Activated effector memory CD4-positive, alpha-beta T cell treated with anti-CD3 and anti-CD28 coated beads, Interleukin-2, amount 50 U/mL, for 16 hours (primary cell): ENCODE results near the gene EIF5A.
"Not testable (repeated sequence)": the region's sequence is repeated elsewhere in the genome, so short reads cannot be mapped to it uniquely, and the experiment has no call there.

Source experiments
- DNase-seq: peaks from one replicate; pipeline ENCODE4 v3.0.0-alpha.2; 2020

The EIF5A gene

DNA sequence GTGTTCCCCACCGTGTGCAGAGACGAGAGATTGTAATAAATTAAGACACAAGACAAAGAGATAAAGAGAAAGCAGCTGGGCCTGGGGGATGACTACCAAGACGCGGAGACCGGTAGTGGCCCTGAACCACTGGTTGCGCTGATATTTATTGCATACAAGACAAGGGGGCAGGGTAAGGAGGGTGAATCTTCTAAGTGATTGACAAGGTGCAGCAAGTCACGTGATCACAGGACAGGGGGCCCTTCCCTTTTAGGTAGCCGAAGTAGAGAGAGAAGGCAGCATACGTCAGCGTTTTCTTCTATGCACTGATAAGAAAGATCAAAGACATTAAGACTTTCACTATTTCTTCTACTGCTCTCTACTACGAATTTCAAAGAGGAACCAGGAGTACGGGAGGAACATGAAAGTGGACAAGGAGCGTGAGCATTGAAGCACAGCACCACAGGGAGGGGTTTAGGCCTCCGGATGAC is 25.2 kb downstream of the EIF5A start:
- DNase-seq, result peak; percentile 78

DNA sequence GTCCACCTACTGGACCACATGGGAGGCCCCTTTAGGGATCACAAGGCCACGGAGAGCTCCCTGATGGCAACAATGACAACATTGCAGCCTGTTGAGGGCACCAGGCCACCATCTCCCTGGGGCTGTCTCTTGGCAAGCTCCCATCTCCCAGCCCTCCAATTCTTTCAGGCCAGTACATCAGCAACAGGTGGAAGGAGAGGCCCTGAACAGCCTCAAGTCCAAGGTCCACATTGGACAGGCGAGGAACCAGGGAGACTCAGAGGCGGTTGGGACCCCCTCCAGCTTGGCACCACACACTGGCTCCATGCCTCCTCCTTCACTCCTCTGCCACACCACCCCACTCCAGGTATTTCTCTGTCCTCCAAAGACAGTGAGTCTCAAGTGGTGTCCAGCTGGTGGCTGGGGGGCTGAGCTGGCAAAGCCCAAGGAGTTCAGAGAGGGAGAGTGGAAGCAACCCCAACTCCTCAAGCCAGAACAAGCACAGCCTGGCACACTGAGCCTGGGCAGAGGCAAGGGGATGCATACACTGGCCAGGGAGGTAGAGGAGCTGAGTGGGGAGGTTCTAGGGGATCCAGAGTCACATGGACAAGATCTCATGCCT is 27.6 kb downstream of the EIF5A start:
- no peak for DNase-seq

DNA sequence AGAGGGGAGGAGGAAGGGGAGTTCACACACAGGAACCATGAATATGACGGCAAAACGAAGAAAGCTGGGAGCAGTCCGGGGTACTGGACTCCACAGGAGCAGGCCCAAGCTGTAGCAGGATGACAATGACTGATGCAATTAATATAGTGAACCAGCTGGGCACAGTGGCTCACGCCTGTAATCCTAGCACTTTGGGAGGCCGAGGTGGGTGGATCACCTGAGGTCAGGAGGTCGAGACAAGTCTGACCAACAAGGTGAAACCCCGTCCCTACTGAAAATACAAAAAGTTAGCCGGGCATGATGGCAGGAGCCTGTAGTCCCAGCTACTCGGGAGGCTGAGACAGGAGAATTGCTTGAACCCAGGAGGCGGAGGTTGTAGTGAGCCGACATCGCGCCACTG is 28.3 kb downstream of the EIF5A start:
- DNase-seq, result not testable (repeated sequence)

DNA sequence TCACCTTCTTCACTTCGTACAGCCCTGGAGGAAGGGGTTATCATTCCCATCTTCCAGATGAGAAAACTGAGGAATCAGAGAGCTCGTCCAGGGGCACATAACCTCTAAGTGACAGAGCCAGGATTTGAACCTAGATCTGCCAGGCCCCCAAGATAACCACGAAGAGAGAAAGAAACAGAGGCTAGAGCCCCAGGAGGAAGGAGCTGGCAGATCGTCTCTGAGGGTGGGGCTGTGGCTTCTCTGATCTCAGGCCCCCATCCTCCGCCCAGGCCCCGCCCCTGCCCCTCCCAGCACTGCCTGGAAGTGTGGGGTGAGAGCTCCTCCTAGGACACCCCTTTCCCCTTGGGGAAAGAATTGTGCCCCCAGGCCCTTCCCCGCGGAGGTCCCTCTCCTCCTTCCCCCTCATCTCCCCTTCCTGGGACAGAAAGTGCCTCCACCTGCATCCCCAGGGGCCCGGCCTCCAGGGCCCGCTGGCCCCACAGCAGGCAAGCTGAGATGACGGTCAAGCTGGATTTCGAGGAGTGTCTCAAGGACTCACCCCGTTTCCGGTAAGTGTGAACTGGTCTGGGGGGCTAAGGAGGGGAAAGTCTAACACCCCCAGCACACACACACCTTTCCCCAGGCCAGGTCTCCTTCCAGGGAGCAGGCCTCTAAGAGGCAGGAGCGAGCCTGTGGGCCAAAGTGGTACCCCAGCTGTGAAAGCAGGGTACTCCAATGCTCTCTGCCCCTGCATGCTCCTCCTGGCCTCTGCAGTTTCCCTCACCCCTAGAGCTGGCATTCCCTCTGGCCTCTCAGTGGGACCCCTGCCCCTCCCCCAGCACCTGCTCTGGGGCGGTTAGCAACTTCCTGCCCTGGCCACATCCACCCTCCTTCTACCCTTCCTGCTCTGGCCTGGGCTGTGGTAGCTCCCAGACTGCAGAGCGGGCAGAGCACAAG is 29.1 kb downstream of the EIF5A start, which contains the start of gene ACAP1:
TSS of gene ACAP1 (plus strand) at position 290 of the 936 bp plus-strand sequence. CDS start at position 496, 206 bp downstream.
- DNase-seq, result peak; percentile 94

DNA sequence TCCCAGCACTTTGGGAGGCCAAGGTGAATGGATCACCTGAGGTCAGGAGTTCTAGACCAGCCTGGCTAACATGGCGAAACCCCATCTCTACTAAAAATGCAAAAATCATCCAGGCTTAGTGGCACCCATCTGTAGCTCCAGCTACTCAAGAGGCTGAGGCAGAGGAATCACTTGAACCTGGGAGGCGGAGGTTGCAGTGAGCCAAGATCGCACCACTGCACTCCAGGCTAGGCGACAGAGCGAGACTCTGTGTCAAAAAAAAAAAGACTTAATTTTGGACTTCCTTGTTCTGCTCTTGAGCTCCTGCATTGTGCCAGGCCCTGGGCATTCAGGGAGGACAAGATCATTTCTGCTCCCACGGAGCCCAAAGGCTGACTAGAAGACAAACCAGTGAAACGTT is 30.2 kb downstream of the EIF5A start:
- DNase-seq, result not testable (repeated sequence)

DNA sequence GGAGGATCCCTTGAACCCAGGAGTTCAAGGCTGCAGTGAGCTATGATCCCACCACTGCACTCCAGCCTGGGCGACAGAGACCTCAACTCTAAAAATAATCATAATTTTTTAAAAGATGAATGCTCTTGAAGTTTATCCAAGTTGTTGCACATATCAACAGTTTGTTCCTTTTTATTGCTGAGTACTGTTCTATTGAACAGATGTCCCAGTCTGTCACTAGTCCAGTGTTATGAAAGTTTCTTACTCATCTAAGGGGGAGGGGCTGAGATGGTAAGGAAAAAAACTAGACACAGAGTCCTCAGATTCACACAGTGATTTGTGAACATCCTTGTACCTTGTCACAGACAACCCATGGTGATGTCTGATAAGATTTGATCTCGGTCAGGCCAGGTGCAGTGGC is 32.8 kb downstream of the EIF5A start:
- DNase-seq, result no peak

DNA sequence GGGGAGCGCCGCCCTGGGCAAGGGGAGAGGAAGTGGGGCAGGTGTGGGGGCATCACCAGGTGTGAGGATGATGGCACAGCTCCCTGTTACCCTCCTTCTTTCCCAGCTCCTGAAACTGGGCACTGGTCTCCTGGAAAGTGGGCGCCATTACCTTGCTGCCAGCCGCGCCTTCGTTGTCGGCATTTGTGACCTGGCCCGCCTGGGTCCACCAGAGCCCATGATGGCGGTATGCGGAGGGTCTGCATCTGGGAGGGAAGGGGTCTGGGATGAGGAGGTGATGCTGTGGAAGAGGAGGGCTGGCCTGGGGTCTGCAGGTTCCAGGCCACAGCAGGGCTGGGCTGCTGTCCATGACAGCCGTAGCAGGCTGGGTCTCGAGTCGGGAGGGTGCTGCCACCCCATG is 34.4 kb downstream of the EIF5A start:
- DNase-seq, result no peak

DNA sequence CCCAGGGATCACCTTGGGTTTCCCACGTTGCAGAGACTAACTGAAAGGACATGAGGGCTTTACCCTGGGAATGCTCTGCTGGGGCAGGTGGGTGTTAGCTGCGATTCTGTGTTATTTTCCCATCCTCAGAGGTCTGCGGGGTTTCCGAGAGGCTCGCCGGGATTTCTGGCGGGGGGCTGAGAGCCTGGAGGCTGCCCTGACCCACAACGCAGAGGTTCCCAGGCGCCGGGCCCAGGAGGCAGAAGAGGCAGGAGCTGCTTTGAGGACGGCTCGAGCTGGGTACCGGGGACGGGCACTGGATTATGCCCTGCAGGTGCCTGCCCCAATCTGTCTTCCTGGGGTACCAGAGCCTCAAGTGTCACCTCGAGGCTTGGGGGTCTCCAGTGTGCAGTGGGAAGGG is 35.8 kb downstream of the EIF5A start:
- no peak for DNase-seq

DNA sequence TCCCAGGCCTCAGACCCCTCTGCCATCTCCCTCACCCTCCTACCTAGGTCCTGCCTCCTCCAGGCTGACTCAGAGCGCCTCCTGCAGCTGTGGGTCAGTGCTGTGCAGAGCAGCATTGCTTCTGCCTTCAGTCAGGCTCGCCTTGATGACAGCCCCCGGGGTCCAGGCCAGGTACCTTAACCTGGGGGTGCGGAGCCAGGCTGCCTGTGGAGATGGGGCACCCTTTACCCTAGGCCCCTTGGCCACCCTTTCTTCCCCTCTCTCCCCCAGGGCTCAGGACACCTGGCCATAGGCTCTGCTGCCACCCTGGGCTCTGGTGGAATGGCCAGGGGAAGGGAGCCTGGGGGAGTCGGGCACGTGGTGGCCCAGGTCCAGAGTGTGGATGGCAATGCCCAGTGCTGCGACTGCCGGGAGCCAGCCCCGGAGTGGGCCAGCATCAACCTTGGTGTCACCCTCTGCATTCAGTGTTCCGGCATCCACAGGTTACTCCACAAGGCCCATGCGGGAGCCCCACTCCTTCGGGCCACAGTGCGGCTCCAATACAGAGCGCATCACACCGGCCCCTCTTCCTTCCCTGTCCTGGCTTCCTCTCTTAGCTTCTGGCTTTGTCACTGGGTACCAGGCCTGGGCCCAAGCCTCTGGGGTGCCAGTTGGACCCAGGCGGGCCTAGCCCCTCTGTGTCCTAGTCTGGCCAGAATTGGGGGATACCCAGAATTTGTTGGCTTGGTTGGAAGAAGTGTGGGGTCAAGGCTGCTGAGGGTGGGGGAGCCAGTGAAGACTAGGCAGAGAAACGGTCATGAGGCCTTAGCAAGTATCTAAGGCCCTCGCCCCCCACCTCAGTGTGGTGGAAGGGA is 39.6 kb downstream of the EIF5A start:
- DNase-seq, result no peak

DNA sequence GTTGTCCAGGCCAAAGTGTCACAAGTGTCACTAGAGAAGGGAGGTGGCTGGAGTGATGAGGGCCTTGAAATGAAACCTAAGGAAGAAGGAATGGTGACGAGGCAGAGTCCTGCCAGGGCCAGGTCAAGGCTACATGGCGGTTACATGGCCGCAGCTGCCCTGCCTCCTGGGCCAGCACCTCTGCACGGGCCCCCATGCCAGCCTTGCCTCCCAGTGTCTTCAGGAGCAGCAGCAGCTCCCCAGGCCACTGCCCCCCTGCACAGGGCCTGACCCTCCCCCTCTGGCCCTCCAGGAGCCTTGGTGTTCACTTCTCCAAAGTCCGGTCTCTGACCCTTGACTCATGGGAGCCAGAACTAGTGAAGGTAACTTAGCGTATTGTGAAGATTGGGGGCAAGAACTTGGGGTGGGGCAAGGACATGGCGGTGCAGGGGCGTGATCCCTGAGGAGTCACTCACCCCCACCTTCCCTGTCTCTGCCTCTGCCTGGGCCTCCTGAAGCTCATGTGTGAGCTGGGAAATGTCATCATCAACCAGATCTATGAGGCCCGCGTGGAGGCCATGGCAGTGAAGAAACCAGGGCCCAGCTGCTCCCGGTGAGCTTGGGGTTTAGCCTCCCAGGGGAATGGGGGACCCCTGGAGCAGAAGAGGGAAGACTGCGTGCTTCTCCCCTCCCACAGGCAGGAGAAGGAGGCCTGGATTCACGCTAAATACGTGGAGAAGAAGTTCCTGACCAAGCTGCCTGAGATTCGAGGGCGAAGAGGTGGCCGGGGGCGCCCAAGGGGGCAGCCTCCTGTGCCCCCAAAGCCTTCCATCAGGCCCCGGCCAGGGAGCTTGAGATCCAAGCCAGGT is 40.4 kb downstream of the EIF5A start:
- no peak for DNase-seq

DNA sequence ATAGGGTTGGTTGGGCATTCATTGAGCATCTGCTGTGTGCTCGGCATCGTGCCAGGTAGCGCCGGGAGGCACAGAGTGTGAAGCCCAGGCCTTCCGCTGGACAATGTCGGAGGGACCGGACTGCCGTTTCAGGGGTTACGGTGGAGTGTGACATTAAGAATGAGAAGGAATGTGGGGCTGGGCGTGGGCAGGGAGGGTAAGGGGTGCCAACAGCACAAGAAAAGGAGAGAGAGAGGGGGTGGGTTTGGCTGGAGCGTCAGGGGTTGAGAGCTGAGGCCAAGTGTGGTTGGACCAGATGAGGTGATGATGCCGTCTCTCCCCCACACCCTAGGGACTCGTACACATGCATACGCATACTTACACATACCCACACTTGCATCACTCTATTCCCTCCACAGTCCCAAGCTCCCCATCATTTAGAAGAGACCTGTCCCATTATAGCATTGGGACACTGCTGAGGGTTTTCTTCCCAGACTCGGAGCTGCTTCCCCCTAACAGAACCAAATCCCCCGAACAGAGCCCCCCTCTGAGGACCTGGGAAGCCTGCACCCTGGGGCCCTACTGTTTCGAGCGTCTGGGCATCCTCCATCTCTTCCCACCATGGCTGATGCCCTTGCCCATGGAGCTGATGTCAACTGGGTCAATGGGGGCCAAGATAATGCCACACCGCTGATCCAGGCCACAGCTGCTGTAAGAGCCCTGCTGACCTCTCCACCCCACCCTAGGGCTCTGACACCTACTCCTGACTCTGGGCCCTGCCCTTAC is 41.2 kb downstream of the EIF5A start:
- no peak for DNase-seq

DNA sequence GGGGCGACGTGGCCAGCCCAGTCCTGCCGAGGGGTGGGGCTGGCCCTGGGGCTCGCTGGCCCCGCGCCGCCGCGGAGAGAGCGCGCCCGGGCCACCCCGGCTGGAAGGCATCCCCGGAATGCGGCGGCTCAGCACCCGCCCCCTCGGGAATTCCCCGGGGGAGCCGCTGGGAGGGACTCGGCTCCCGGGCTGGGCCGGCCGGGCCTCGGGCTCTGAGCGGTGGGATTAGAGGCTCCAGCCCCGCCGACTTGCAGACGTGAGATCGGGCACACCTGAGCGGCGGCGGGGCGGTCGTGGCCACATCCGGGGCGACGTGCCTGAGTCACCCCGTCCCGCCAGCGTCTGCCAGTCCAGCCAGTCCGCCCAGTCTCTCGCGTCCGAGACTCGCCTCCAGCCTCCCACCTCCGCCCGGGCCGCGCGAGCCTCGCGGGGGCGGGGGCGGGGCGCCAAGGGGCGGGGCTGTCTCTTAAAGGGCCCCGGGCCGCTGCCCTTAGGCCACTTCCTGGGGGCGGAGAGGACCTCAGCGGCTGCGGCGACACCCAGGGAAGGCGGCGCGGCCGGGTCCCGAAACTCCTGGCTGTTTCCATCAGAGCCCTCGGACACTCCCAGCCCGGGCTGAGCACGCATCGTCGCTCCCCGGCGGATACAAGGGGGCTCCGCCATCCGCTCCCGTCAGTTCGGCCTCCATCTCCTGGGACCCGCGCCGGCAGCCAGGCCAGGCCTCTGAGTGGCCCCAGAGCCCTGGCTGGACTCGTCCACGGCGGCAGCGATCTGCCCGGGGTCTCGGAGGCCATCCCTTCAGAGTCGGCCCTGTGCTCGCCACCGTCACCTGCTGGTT is 44.5 kb downstream of the EIF5A start, which contains the start of gene KCTD11:
TSS of gene KCTD11 (plus strand) at position 498 of the 838 bp plus-strand sequence.
- peak; percentile 90 for DNase-seq

DNA sequence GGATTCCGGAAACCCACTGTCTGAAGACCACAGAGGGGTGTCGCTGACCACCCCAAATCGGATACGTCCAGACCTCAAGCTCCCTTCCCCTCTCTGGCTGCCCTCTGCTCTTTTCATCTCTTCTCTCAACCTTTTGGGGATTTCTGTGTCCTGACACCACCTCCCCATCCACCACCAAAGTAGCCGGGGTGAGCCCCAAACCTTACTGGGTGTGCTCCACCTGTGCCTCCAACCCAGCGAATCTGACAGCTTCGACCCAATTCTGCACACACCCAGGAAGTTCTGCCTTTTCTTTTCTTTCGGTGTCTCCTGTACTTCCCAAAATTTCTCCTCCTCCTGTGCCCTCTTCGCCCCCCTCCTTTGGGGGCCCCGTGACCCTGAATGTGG is 45.1 kb downstream of the EIF5A start:
- DNase-seq, result no peak

DNA sequence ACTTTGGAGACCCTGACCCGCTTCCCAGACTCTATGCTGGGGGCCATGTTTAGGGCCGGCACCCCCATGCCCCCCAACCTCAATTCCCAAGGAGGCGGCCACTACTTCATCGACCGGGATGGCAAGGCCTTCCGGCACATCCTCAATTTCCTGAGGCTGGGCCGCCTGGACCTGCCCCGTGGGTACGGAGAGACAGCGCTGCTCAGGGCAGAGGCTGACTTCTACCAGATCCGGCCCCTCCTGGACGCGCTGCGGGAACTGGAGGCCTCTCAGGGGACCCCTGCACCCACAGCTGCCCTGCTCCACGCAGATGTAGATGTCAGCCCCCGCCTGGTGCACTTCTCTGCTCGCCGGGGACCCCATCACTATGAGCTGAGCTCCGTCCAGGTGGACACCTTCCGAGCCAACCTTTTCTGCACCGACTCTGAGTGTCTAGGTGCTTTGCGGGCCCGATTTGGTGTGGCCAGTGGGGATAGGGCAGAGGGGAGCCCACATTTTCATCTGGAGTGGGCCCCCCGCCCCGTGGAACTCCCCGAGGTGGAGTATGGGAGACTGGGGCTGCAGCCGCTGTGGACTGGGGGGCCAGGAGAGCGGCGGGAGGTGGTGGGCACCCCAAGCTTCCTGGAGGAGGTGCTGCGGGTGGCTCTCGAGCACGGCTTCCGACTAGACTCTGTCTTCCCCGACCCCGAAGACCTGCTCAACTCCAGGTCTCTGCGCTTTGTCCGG is 45.6 kb downstream of the EIF5A start:
- no peak for DNase-seq

DNA sequence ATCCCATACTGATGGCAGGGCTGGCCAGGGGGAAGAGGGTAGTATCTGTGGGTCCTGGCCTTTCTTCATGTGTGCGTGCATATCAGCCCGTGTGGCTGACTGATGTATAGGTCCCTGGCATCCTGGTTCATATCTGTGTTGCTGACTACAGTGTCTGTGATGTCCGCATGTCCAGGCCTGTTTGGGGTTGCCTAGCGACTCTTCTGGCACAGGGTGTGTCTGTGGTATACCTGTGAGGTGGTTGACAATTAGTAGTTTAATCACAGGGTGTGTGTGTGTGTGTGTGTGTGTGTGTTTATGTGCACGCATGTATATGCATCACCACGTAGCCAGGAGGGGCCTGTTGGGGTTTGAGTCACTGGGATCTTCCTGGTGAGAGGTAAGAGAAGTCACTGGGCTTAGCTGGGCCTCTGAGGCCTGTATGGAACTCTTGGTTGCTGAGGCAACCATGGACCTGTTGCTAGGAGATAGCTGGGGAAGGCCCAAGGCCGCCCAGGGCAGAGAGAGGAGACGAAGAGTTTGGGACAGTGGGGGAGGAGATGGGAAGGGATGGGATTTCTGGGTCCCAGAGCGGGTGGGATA is 46.9 kb downstream of the EIF5A start:
- no peak for DNase-seq

DNA sequence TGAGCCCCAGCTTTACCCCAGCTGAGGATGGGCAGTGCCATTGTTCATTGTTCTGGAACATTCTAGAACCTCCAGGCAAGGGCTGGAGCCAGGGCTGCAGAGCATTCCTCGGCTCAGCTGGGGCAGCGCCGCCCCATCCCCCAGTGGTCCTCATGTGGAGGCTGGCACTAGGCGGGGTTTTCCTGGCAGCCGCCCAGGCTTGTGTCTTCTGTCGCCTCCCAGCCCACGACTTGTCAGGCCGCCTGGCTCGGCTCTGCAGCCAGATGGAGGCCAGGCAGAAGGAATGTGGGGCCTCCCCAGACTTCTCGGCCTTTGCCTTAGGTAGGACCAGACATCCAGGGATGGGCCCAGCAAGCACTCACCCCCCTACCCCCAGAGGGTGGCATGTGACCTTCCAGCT is 47.6 kb downstream of the EIF5A start, which contains the start of gene TMEM95:
TSS of gene TMEM95 (plus strand) at position 104 of the 400 bp plus-strand sequence. CDS start at position 153, 49 bp downstream.
- DNase-seq, result no peak

DNA sequence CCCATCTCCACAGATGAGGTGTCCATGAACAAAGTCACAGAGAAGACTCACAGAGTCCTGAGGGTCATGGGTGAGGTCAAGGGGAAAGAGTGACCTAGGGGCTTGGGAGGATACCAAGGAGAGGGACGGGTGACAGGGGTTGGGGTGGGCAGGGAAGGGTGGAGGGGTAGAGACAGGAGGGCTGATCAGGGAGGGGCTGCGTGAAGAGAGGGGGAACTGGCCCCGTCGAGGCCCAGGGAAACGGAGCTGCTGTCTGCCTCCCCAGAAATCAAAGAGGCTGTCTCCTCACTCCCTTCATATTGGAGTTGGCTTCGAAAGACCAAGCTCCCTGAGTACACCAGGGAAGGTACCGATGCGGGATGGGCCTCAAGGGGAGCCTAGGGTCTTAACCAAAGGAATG is 48.1 kb downstream of the EIF5A start:
- no peak for DNase-seq

DNA sequence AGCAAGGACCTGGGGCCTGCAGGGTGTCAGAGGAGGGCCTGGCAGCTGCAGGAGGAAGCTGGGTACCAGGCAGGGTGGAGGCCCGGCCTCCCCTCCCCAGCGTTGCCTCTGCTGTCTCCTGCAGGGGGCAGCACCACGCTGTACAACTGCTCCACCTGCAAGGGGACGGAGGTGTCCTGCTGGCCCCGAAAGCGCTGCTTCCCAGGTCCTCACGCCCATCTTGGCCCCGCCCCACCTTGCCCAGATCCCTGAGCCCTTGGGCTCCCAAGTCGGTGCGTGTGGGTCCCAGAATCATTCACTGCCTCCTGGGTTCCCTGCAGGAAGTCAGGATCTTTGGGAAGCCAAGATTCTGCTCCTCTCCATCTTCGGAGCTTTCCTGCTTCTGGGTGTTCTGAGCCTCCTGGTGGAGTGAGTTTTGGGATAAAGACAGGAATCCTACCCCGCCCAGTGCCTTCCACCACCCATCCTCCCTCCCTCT is 48.7 kb downstream of the EIF5A start:
- DNase-seq, result peak; percentile 94

DNA sequence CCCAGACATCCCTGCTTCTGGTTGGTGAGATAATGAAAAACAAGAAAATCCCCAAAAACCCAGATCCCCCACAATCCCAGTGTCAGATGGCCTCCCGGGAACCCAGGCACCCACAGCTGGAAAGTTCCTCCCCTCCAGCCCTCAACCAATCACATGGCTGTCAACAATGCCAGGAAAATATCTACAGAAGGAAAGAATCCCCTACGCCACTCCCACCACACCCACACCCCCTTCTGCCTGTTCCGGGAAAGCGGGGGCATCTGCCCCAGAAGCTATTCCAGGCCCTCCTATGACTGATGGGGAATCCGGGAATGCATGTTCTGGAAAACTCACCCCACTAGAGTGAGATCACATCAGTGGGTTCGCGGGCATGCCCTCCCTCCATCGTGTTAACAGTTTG is 49.3 kb downstream of the EIF5A start:
- no peak for DNase-seq
